ENCODE results near the gene TSN. TPM values are rescaled to one million over a fixed set of nuclear protein-coding genes. Genes with fewer than 3 reads are reported as not detected.

Gene TSN
- total RNA-seq, 1 experiment from 2014 or later = 91.5 TPM

GRCh38 chr2:121707920-121708361 is 47.5 kb upstream of the TSN start:
- no peak for TF ChIP-seq ZNF274 (IDR thresholded peaks at IDR 0.05; ENCODE audit: low read depth, low read length)
- no peak for TF ChIP-seq POLR2A (IDR thresholded peaks at IDR 0.05; ENCODE audit: borderline replicate concordance, extremely low read depth, insufficient read depth, insufficient read length)
- TF ChIP-seq, protein P1, sequence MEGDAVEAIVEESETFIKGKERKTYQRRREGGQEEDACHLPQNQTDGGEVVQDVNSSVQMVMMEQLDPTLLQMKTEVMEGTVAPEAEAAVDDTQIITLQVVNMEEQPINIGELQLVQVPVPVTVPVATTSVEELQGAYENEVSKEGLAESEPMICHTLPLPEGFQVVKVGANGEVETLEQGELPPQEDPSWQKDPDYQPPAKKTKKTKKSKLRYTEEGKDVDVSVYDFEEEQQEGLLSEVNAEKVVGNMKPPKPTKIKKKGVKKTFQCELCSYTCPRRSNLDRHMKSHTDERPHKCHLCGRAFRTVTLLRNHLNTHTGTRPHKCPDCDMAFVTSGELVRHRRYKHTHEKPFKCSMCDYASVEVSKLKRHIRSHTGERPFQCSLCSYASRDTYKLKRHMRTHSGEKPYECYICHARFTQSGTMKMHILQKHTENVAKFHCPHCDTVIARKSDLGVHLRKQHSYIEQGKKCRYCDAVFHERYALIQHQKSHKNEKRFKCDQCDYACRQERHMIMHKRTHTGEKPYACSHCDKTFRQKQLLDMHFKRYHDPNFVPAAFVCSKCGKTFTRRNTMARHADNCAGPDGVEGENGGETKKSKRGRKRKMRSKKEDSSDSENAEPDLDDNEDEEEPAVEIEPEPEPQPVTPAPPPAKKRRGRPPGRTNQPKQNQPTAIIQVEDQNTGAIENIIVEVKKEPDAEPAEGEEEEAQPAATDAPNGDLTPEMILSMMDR (IDR thresholded peaks at IDR 0.05 in 2 of 3, conservative IDR thresholded peaks at IDR 0.05 in 1 of 3; ENCODE audit: borderline replicate concordance in 1 of 3, insufficient read depth in 1 of 3, low read depth in 2 of 3, low read length in 2 of 3) = no peak
- no peak for TF ChIP-seq POLR2AphosphoS5 (IDR thresholded peaks at IDR 0.05; ENCODE audit: low read depth, low read length)
- no peak for TF ChIP-seq ZFX (IDR thresholded peaks at IDR 0.05)
- no peak for TF ChIP-seq RAD21 (IDR thresholded peaks at IDR 0.05; ENCODE audit: low read depth)
- TF ChIP-seq ELF1 (IDR thresholded peaks at IDR 0.05; ENCODE audit: borderline replicate concordance, low read depth) = no peak
- TF ChIP-seq YY1 (IDR thresholded peaks at IDR 0.05; ENCODE audit: extremely low read depth, insufficient replicate concordance, low read depth, low read length) = no peak
- TF ChIP-seq CEBPB (IDR thresholded peaks at IDR 0.05; ENCODE audit: low read depth) = no peak
- no peak for TF ChIP-seq FOSL1 (IDR thresholded peaks at IDR 0.05; ENCODE audit: low read depth)
- TF ChIP-seq SIN3A (IDR thresholded peaks at IDR 0.05; ENCODE audit: low read depth) = no peak
- Histone ChIP-seq H3K4me3 (replicated peaks in 1 of 2; ENCODE audit: low read depth in 1 of 2, low read length in 2 of 2) (no peak overlapping the region), H3K27ac (ENCODE audit: low read depth, low read length) (no peak overlapping the region), H3K27me3 (ENCODE audit: insufficient read depth, low read length) (no peaks in the 10 kb centered on the region), H3K4me1 (ENCODE audit: control insufficient read depth in 1 of 2, insufficient read depth in 2 of 2, low read length in 2 of 2) (peaks cover 3 to 14% of the 10 kb centered on the region in 2 experiments; a peak in 2 of 4 replicates), H2AFZ (ENCODE audit: low read depth, low read length, poor library complexity, severe bottlenecking) (no peak overlapping the region), H4K20me1 (ENCODE audit: insufficient read depth) (no peaks in the 10 kb centered on the region), H3K9ac (ENCODE audit: low read length) (no peak overlapping the region), H3K79me2 (ENCODE audit: insufficient read depth, low read length) (no peaks in the 10 kb centered on the region), H3K4me2 (ENCODE audit: low read length) (no peak overlapping the region), H3K9me2 (ENCODE audit: insufficient read depth) (no peaks in the 10 kb centered on the region), H3K36me3 (ENCODE audit: control insufficient read depth in 1 of 2, insufficient read depth in 2 of 2, low read length in 2 of 2) (no peaks in the 10 kb centered on the region), H3K9me3 (ENCODE audit: control insufficient read depth in 1 of 2, insufficient read depth in 1 of 2, low read depth in 1 of 2, low read length in 2 of 2) (no peaks in the 10 kb centered on the region)
- ChIA-PET CTCF (no interaction called here), POLR2A (interaction anchor here (1.1 kb wide), 1 partner anchor 9 kb away, joined by 3 read pairs; no protein-coding TSS in a partner anchor), RAD21 (ENCODE audit: low non-redundant PET in 1 of 2, low total read pairs in 2 of 2, uncharacterized antibody in 2 of 2, unreplicated experiment in 2 of 2) (interaction anchor here in 1 of 2 experiments (0.7 kb wide), 1 partner anchor 18 kb away, joined by 5 read pairs; no protein-coding TSS in a partner anchor)
- no peak for DNase-seq (ENCODE audit: low read depth, low spot score)
- no peak; the same call in 1 of the 2 replicates for ATAC-seq
- no TSS peak for BruUV-seq (replicated peaks)
- intact Hi-C loops (cut with micrococcal nuclease) = no loop called here
